B cell (primary cell): ENCODE measurements around the gene COL5A1.

ENCODE experiments used
- CTCF ChIP-seq: fragments of 200-600 bp; IDR thresholded peaks from one replicate; pipeline ENCODE4 v1.8.0; 2022; ENCODE audit warnings: antibody characterized with exemption, mild to moderate bottlenecking
- EZH2 ChIP-seq: IDR thresholded peaks from 2 replicates; pipeline ENCODE4 v1.6.1; 2012; ENCODE audit warnings: borderline replicate concordance, low read depth, mild to moderate bottlenecking, moderate library complexity, low read length; ENCODE audit not compliant: insufficient read depth, poor library complexity, severe bottlenecking

GRCh38 chr9:134683714-134684374 lies 42.2 kb downstream of the COL5A1 start:
- TF ChIP-seq CTCF: no peak
- TF ChIP-seq EZH2: no peak
